ENCODE results near the gene TBC1D5.
A peak's percentile ranks its signal among the peaks of the same experiment; 100 is the strongest.
"Not testable (repeated sequence)": the region's sequence is repeated elsewhere in the genome, so short reads cannot be mapped to it uniquely, and the experiment has no call there.

Gene TBC1D5

GRCh38 chr3:17742102-17742879 lies at the start of gene TBC1D5:
TSS of gene TBC1D5 (minus strand) at chr3:17742631. CDS start at chr3:17508570, 234,061 bp downstream.
- DNase-seq (ENCODE audit: low read depth) = peak; percentile 80

- DNase-seq (ENCODE audit: low read depth) = no peak
Measured at GRCh38 chr3:17783426-17783825, 41.0 kb upstream of the TBC1D5 start.

- no peak for DNase-seq (ENCODE audit: low read depth)
Measured at GRCh38 chr3:17782751-17783150, 40.3 kb upstream of the TBC1D5 start.

GRCh38 chr3:17780369-17780768 lies 37.9 kb upstream of the TBC1D5 start:
- DNase-seq (ENCODE audit: low read depth) = not testable (repeated sequence)

GRCh38 chr3:17779304-17780250 lies 37.1 kb upstream of the TBC1D5 start:
- not testable (repeated sequence) for DNase-seq (ENCODE audit: low read depth)

GRCh38 chr3:17777326-17777725 lies 34.9 kb upstream of the TBC1D5 start:
- not testable (repeated sequence) for DNase-seq (ENCODE audit: low read depth)

GRCh38 chr3:17775073-17775472 lies 32.6 kb upstream of the TBC1D5 start:
- no peak for DNase-seq (ENCODE audit: low read depth)

- DNase-seq (ENCODE audit: low read depth) = peak; percentile 8
Measured at GRCh38 chr3:17774180-17774910, 31.9 kb upstream of the TBC1D5 start.

- DNase-seq (ENCODE audit: low read depth) = no peak
Measured at GRCh38 chr3:17772556-17772955, 30.1 kb upstream of the TBC1D5 start.

GRCh38 chr3:17771177-17772017 lies 29.0 kb upstream of the TBC1D5 start:
- DNase-seq (ENCODE audit: low read depth) = no peak

GRCh38 chr3:17770682-17771081 lies 28.3 kb upstream of the TBC1D5 start:
- no peak for DNase-seq (ENCODE audit: low read depth)

- no peak for DNase-seq (ENCODE audit: low read depth)
Measured at GRCh38 chr3:17765819-17766472, 23.5 kb upstream of the TBC1D5 start.

GRCh38 chr3:17761563-17761962 lies 19.1 kb upstream of the TBC1D5 start:
- no peak for DNase-seq (ENCODE audit: low read depth)

- no peak for DNase-seq (ENCODE audit: low read depth)
Measured at GRCh38 chr3:17759901-17760300, 17.5 kb upstream of the TBC1D5 start.

GRCh38 chr3:17755836-17756235 lies 13.4 kb upstream of the TBC1D5 start:
- no peak for DNase-seq (ENCODE audit: low read depth)

- no peak for DNase-seq (ENCODE audit: low read depth)
Measured at GRCh38 chr3:17753632-17753992, 11.2 kb upstream of the TBC1D5 start.

- DNase-seq (ENCODE audit: low read depth) = no peak
Measured at GRCh38 chr3:17752876-17753631, 10.6 kb upstream of the TBC1D5 start.

- no peak for DNase-seq (ENCODE audit: low read depth)
Measured at GRCh38 chr3:17752436-17752835, 10.0 kb upstream of the TBC1D5 start.

GRCh38 chr3:17749705-17750293 lies 7.4 kb upstream of the TBC1D5 start:
- DNase-seq (ENCODE audit: low read depth) = no peak

- DNase-seq (ENCODE audit: low read depth) = no peak
Measured at GRCh38 chr3:17749281-17749680, 6.8 kb upstream of the TBC1D5 start.
